Measurements from ENCODE around the gene SHQ1. TPM values are rescaled to one million over a fixed set of nuclear protein-coding genes. Genes with fewer than 3 reads are reported as not detected.

SHQ1 gene
- total and polyA plus RNA-seq, 2 of the 4 experiments (the other 2 are of a cell fraction): 10.4 to 19.4 TPM

- no peak for ATAC-seq (ENCODE audit: low read depth)
- Histone ChIP-seq H4K91ac (ENCODE audit: insufficient read depth, low read depth, low read length) (no peak overlapping the region), H3K27me3 (ENCODE audit: control insufficient read depth, insufficient read depth, low read length) (no peaks in the 10 kb centered on the region), H3K4me2 (ENCODE audit: low read depth, low read length) (no peak overlapping the region), H4K8ac (ENCODE audit: low read depth in 2 of 2, low read length in 2 of 2) (no peak overlapping the region), H3K79me1 (ENCODE audit: low read depth in 1 of 2, low read length in 2 of 2) (no peaks in the 10 kb centered on the region), H3K36me3 (ENCODE audit: control insufficient read depth, insufficient read depth, low read length) (peaks cover 7% of the 10 kb centered on the region), H4K20me1 (ENCODE audit: insufficient read depth, low read length) (no peaks in the 10 kb centered on the region), H2BK120ac (ENCODE audit: low read depth, low read length) (no peak overlapping the region), H2AK5ac (ENCODE audit: low read depth, low read length) (no peak overlapping the region), H3K27ac (ENCODE audit: insufficient read depth, low read length) (no peak overlapping the region), H3K4ac (ENCODE audit: low read depth, low read length) (no peak overlapping the region), H3K18ac (ENCODE audit: low read depth, low read length) (no peak overlapping the region), H3K56ac (ENCODE audit: extremely low read depth, insufficient read depth, low read length) (no peak overlapping the region), H2AK9ac (replicated peaks; ENCODE audit: low read depth, low read length, poor library complexity) (no peak overlapping the region), H2AFZ (replicated peaks; ENCODE audit: low read length, poor library complexity) (no peak overlapping the region), H2BK5ac (ENCODE audit: low read depth, low read length, poor library complexity, severe bottlenecking) (no peak overlapping the region), H3K4me1 (ENCODE audit: control insufficient read depth, insufficient read depth, low read length) (no peaks in the 10 kb centered on the region), H2BK20ac (ENCODE audit: low read depth, low read length) (no peak overlapping the region), H4K5ac (ENCODE audit: low read depth, low read length) (no peak overlapping the region), H3K9me1 (ENCODE audit: insufficient read depth, low read length) (peaks cover 3% of the 10 kb centered on the region; the same call in 1 of the 2 replicates), H3K14ac (replicated peaks; ENCODE audit: low read depth, low read length) (no peak overlapping the region), H3K4me3 (ENCODE audit: insufficient read depth, low read depth, low read length) (no peak overlapping the region), H2BK15ac (ENCODE audit: low read depth, low read length) (no peak overlapping the region), H3K23ac (ENCODE audit: low read depth, low read length) (no peak overlapping the region), H3K9ac (ENCODE audit: low read depth, low read length) (no peak overlapping the region), H3K9me3 (ENCODE audit: control insufficient read depth, insufficient read depth, low read length) (no peaks in the 10 kb centered on the region)
- in situ Hi-C loops (cut with MboI; ENCODE audit: low sequenced_read_pairs) (no loop called here), dilution Hi-C loops (cut with HindIII; ENCODE audit: low sequenced_read_pairs, unreplicated experiment) (no loop called here), intact Hi-C loops (cut with micrococcal nuclease) (no loop called here)
- DNase-seq: no peak
- ChIA-PET POLR2A (ENCODE audit: unreplicated experiment) (no interaction called here), CTCF (no interaction called here)
- BruUV-seq (replicated peaks): no TSS peak
- no peak for TF ChIP-seq MAFK (IDR thresholded peaks at IDR 0.05; ENCODE audit: low read depth, low read length)
- no peak for TF ChIP-seq MXI1 (IDR thresholded peaks at IDR 0.05; ENCODE audit: borderline replicate concordance, low read depth, low read length)
- no peak for TF ChIP-seq USF2 (IDR thresholded peaks at IDR 0.05; ENCODE audit: low read depth, low read length)
- TF ChIP-seq ELK1 (IDR thresholded peaks at IDR 0.05; ENCODE audit: borderline replicate concordance, low read depth, low read length): no peak
- TF ChIP-seq NFE2L2 (IDR thresholded peaks at IDR 0.05; ENCODE audit: low read depth, low read length): no peak
- TF ChIP-seq CEBPB (IDR thresholded peaks at IDR 0.05; ENCODE audit: low read depth, low read length): no peak
- no peak for TF ChIP-seq POLR2A (IDR thresholded peaks at IDR 0.05; ENCODE audit: low read depth, low read length)
- no peak for TF ChIP-seq RFX5 (IDR thresholded peaks at IDR 0.05; ENCODE audit: low read depth, low read length)
- TF ChIP-seq CHD1 (IDR thresholded peaks at IDR 0.05; ENCODE audit: low read depth, low read length): no peak
- no peak for TF ChIP-seq SMC3 (IDR thresholded peaks at IDR 0.05; ENCODE audit: low read depth, low read length)
- no peak for TF ChIP-seq BHLHE40 (IDR thresholded peaks at IDR 0.05; ENCODE audit: low read depth, low read length)
- TF ChIP-seq FOS (IDR thresholded peaks at IDR 0.05; ENCODE audit: low read depth, low read length): no peak
- no peak for TF ChIP-seq MAZ (IDR thresholded peaks at IDR 0.05; ENCODE audit: borderline replicate concordance, low read depth, low read length)
- WGBS, 2 experiments (ENCODE audit: extremely low coverage in 2 of 2, insufficient read length in 1 of 2): no CpG with 5 or more reads among the region's 2 CpGs
Observed at GRCh38 chr3:72782521-72782920, 65.7 kb downstream of the SHQ1 start.
